GM12874 (cell line): ENCODE measurements around the gene ARHGAP22.

ENCODE experiments used
- TF ChIP-seq, protein P1 (sequence below): IDR thresholded peaks from 2 replicates; pipeline ENCODE4 v1.5.1; 2011; ENCODE audit warnings: low read depth, mild to moderate bottlenecking, control low read depth, low read length, moderate library complexity; ENCODE audit not compliant: insufficient read depth

Gene ARHGAP22, protein sequence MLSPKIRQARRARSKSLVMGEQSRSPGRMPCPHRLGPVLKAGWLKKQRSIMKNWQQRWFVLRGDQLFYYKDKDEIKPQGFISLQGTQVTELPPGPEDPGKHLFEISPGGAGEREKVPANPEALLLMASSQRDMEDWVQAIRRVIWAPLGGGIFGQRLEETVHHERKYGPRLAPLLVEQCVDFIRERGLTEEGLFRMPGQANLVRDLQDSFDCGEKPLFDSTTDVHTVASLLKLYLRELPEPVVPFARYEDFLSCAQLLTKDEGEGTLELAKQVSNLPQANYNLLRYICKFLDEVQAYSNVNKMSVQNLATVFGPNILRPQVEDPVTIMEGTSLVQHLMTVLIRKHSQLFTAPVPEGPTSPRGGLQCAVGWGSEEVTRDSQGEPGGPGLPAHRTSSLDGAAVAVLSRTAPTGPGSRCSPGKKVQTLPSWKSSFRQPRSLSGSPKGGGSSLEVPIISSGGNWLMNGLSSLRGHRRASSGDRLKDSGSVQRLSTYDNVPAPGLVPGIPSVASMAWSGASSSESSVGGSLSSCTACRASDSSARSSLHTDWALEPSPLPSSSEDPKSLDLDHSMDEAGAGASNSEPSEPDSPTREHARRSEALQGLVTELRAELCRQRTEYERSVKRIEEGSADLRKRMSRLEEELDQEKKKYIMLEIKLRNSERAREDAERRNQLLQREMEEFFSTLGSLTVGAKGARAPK

GRCh38 chr10:48604991-48605508 lies at the start of gene ARHGAP22:
ARHGAP22 (minus strand) TSS chr10:48605073; CDS start chr10:48604796, 277 bp downstream.
- TF ChIP-seq, protein P1, sequence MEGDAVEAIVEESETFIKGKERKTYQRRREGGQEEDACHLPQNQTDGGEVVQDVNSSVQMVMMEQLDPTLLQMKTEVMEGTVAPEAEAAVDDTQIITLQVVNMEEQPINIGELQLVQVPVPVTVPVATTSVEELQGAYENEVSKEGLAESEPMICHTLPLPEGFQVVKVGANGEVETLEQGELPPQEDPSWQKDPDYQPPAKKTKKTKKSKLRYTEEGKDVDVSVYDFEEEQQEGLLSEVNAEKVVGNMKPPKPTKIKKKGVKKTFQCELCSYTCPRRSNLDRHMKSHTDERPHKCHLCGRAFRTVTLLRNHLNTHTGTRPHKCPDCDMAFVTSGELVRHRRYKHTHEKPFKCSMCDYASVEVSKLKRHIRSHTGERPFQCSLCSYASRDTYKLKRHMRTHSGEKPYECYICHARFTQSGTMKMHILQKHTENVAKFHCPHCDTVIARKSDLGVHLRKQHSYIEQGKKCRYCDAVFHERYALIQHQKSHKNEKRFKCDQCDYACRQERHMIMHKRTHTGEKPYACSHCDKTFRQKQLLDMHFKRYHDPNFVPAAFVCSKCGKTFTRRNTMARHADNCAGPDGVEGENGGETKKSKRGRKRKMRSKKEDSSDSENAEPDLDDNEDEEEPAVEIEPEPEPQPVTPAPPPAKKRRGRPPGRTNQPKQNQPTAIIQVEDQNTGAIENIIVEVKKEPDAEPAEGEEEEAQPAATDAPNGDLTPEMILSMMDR, result no peak

- TF ChIP-seq, protein P1, result no peak
These were observed 49.2 kb upstream of the ARHGAP22 start for GRCh38 chr10:48653944-48654698.

DNA sequence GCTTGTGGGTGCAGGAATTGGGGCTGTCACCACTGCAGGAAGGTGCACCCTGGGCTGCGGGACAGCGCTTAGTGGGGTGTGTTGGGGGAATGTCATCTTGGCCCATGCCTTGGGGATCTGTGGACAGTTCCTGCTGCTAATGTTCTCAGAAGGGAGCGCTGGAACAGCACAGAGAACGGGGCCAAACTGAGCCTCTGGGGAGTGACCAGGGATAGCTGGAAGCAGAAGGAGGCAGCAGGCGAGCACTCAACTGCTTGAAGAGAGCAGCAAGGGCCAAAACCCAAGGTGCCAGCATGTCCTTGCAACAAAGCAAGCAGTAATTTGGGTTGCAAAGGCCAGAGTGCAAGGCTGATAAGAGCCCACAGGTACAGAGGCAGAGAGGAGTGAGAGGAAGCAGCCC lies 48.5 kb upstream of the ARHGAP22 start:
- TF ChIP-seq, protein P1, result no peak

DNA sequence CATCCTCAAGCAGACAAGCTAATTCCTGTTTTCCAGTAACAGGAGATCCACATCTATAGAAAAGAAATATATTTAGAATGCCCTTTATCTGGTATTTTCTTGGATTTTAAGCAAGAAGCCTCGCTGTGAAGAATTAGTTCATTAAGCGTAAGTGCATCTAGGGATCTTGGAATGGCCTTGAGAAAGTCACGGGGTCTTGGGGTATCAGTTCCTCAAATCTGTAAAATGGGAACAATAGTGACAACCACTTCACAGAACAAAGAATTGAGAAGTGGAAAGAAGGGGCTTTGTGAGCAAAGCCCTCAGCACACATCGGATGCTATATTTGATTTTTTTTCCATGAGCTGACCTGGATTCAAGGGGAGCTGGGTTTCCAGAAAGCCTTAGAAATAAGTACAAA lies 47.5 kb upstream of the ARHGAP22 start:
- TF ChIP-seq, protein P1, result no peak

GRCh38 chr10:48651839-48652238 lies 47.0 kb upstream of the ARHGAP22 start:
- TF ChIP-seq, protein P1, result no peak

DNA sequence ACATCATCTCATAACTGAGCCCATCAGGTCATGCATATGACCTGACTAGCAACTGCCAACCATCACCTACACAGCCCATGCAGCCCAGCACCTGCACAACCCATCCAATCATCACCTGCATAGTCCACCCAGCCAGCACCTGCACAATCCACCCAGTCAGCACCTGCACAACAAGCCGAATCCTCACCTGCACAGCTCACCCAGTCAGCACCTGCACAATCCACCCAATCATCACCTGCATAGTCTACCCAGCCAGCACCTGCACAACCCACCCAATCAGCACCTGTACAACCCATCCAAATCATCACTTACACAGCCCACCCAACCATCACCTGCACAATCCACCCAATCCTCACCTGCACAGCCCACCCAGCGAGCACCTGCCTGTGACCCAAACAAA lies 46.4 kb upstream of the ARHGAP22 start:
- TF ChIP-seq, protein P1, result no peak
